Sigmoid colon (tissue), 7 donors: Measurements from ENCODE around the gene CBFA2T2. TPM values are rescaled to one million over a fixed set of nuclear protein-coding genes. Genes with fewer than 3 reads are reported as not detected.
"Not testable (repeated sequence)": the region's sequence is repeated elsewhere in the genome, so short reads cannot be mapped to it uniquely, and the experiment has no call there.

Experiments
- DNase-seq: peaks from one replicate; pipeline ENCODE4 v3.0.0-alpha.2; 2019
- H3K27ac ChIP-seq, 4 donors: fragments of 200-600 bp; sonication (generic); one replicate each; pipeline ENCODE4 v1.5.1; 2016 to 2019; ENCODE audit warnings: mild to moderate bottlenecking in 1 of 4
- H3K27me3 ChIP-seq, 3 donors: fragments of 200-600 bp; sonication (generic); one replicate each; pipeline ENCODE4 v1.5.1; 2019; ENCODE audit warnings: mild to moderate bottlenecking in 1 of 3
- H3K36me3 ChIP-seq, 4 donors: fragments of 200-600 bp; sonication (generic); one replicate each; pipeline ENCODE4 v1.5.1; 2016 to 2019
- H3K4me1 ChIP-seq, 4 donors: fragments of 200-600 bp; sonication (generic); one replicate each; pipeline ENCODE4 v1.5.1; 2017 to 2019
- H3K4me3 ChIP-seq, 4 donors: fragments of 200-600 bp; sonication (generic); one replicate each; pipeline ENCODE4 v1.5.1; 2017 to 2019; ENCODE audit warnings: mild to moderate bottlenecking in 2 of 4, moderate library complexity in 1 of 4
- H3K9me3 ChIP-seq, 4 donors: fragments of 200-600 bp in 3 of 4; sonication (generic) in 3 of 4; one replicate each; pipeline versions ENCODE4 v1.5.1 to v1.6.1; 2013 to 2019
- CTCF ChIP-seq, 4 experiments: fragments of 450-650 bp in 3 of 4; fragments of 200-600 bp in 1 of 4; IDR thresholded peaks; one replicate each; pipeline ENCODE4 v1.5.1; 2016 to 2019; ENCODE audit warnings: antibody characterized with exemption in 4 of 4, mild to moderate bottlenecking in 3 of 4, moderate library complexity in 2 of 4
- EP300 ChIP-seq, 4 donors: sonication (generic); formaldehyde crosslinking; IDR thresholded peaks; one replicate each; pipeline ENCODE4 v1.6.1; 2017; ENCODE audit warnings: antibody characterized with exemption in 4 of 4
- POLR2A ChIP-seq, 2 donors: fragments of 450-650 bp; IDR thresholded peaks; one replicate each; pipeline ENCODE4 v1.6.1; 2016; ENCODE audit warnings: antibody characterized with exemption in 2 of 2, mild to moderate bottlenecking in 2 of 2, moderate library complexity in 2 of 2
- POLR2AphosphoS5 ChIP-seq, 4 donors: sonication (generic); formaldehyde crosslinking; IDR thresholded peaks; one replicate each; pipeline ENCODE4 v1.6.1; 2017; ENCODE audit warnings: antibody characterized with exemption in 4 of 4
- WGBS, 2 donors: extraction: QIAGEN DNeasy Blood & Tissue Kit; methylation state at CpG; one replicate each; pipeline ENCODE4 v1.1.7; 2013; 5-methylcytosine and 5-hydroxymethylcytosine counted together
- intact Hi-C: fragments of 100-400 bp; cut with DNase I; formaldehyde crosslinking; loops from one replicate; pipeline ENCODE4 v1.15.1; 2023
- polyA plus RNA-seq, 3 donors: library from polyadenylated mRNA; stranded (reverse); fragments of 200-250 nt; gene quantifications; one replicate each; pipeline ENCODE4 v1.2.3, GENCODE V29; 2013
- total RNA-seq, 4 donors: library from RNA; depleted of rRNA; stranded (reverse); fragments of >200 nt; gene quantifications; one replicate each; pipeline ENCODE4 v1.1.0, GENCODE V29; 2016
- donor health status: healthy with polysubstance abuse.
- donor health status: Bipolar disorder and iron deficiency.
- donor health status: healthy.

The CBFA2T2 gene
- total and polyA plus RNA-seq, 7 donors: 5.4 to 26.0 (median 17.1) TPM

GRCh38 chr20:33506576-33506975 is 16.7 kb downstream of the CBFA2T2 start:
- no peak for DNase-seq
- intact Hi-C loops: no loop called here

GRCh38 chr20:33507461-33507860 is 17.6 kb downstream of the CBFA2T2 start:
- intact Hi-C loops: no loop called here
- no peak overlapping the region for H3K27ac ChIP-seq
- no peaks in the 10 kb centered on the region for H3K9me3 ChIP-seq
- H3K4me1 ChIP-seq: peaks cover 0 to 24% (median 2%) of the 10 kb centered on the region in 4 donors
- DNase-seq: no peak
- H3K27me3 ChIP-seq: no peaks in the 10 kb centered on the region
- H3K36me3 ChIP-seq: no peaks in the 10 kb centered on the region
- no peak for TF ChIP-seq EP300 (IDR thresholded peaks at IDR 0.05)
- no peak for TF ChIP-seq POLR2A (IDR thresholded peaks at IDR 0.05)
- TF ChIP-seq POLR2AphosphoS5 (IDR thresholded peaks at IDR 0.05): no peak
- TF ChIP-seq CTCF (IDR thresholded peaks at IDR 0.05): no peak
- 47 to 61% methylated on average over 3 of the region's 3 CpGs for WGBS, 2 donors
- H3K4me3 ChIP-seq: no peak overlapping the region

More at GRCh38 chr20:33506576-33506975, 16.7 kb downstream of the CBFA2T2 start:
- no peaks in the 10 kb centered on the region for H3K9me3 ChIP-seq
- H3K4me1 ChIP-seq: peaks cover 0 to 25% (median 2%) of the 10 kb centered on the region in 4 donors
- H3K27ac ChIP-seq: no peak overlapping the region
- no peak overlapping the region for H3K4me3 ChIP-seq
- 82 to 89% methylated on average over 2 of the region's 2 CpGs for WGBS, 2 donors
- no peaks in the 10 kb centered on the region for H3K27me3 ChIP-seq
- TF ChIP-seq EP300 (IDR thresholded peaks at IDR 0.05) (no peak), POLR2AphosphoS5 (IDR thresholded peaks at IDR 0.05) (no peak), POLR2A (IDR thresholded peaks at IDR 0.05) (no peak), CTCF (IDR thresholded peaks at IDR 0.05) (no peak)
- no peaks in the 10 kb centered on the region for H3K36me3 ChIP-seq

GRCh38 chr20:33508015-33508414 is 18.1 kb downstream of the CBFA2T2 start:
- H3K27me3 ChIP-seq, DNase-seq, H3K36me3 ChIP-seq, H3K4me3 ChIP-seq, H3K27ac ChIP-seq, intact Hi-C loops, H3K9me3 ChIP-seq: not testable (repeated sequence)
- 88 to 96% methylated on average over 7 of the region's 7 CpGs for WGBS, 2 donors
- H3K4me1 ChIP-seq: peaks cover 0 to 28% (median 4%) of the 10 kb centered on the region in 4 donors

- H3K27ac ChIP-seq, H3K36me3 ChIP-seq, H3K4me3 ChIP-seq, H3K9me3 ChIP-seq, DNase-seq, intact Hi-C loops, H3K27me3 ChIP-seq: not testable (repeated sequence)
- peaks cover 0 to 32% (median 6%) of the 10 kb centered on the region in 4 donors for H3K4me1 ChIP-seq
- 96 to 98% methylated on average over 3 of the region's 3 CpGs for WGBS, 2 donors
Observed at GRCh38 chr20:33509057-33509456, 19.2 kb downstream of the CBFA2T2 start.

- H3K27ac ChIP-seq, H3K4me3 ChIP-seq, intact Hi-C loops, DNase-seq, H3K27me3 ChIP-seq, H3K9me3 ChIP-seq, H3K36me3 ChIP-seq: not testable (repeated sequence)
- peaks cover 0 to 37% (median 11%) of the 10 kb centered on the region in 4 donors for H3K4me1 ChIP-seq
- WGBS, 2 donors: 91 to 96% methylated on average over 13 of the region's 13 CpGs
Observed at GRCh38 chr20:33511876-33512275, 22.0 kb downstream of the CBFA2T2 start.

GRCh38 chr20:33515569-33516216 is 25.8 kb downstream of the CBFA2T2 start:
- DNase-seq: no peak
- TF ChIP-seq EP300 (IDR thresholded peaks at IDR 0.05): no peak
- Histone ChIP-seq H3K36me3 (no peaks in the 10 kb centered on the region), H3K4me3 (no peak overlapping the region), H3K27ac (no peak overlapping the region), H3K27me3 (no peaks in the 10 kb centered on the region), H3K4me1 (peaks cover 0 to 36% (median 21%) of the 10 kb centered on the region in 4 donors), H3K9me3 (no peaks in the 10 kb centered on the region)
- intact Hi-C loops: no loop called here
- 80 to 90% methylated on average over 11 of the region's 11 CpGs for WGBS, 2 donors

- no peak for TF ChIP-seq POLR2A (IDR thresholded peaks at IDR 0.05)
- TF ChIP-seq POLR2AphosphoS5 (IDR thresholded peaks at IDR 0.05): no peak
- no peak for TF ChIP-seq CTCF (IDR thresholded peaks at IDR 0.05)
- no peak for TF ChIP-seq EP300 (IDR thresholded peaks at IDR 0.05)
- Histone ChIP-seq H3K9me3 (no peaks in the 10 kb centered on the region), H3K4me1 (peaks cover 0 to 30% (median 21%) of the 10 kb centered on the region in 4 donors), H3K4me3 (no peak overlapping the region), H3K27ac (peak overlapping the region in 2 of 4 donors; percentile 32 to 42), H3K27me3 (no peaks in the 10 kb centered on the region), H3K36me3 (no peaks in the 10 kb centered on the region)
- no peak for DNase-seq
- intact Hi-C loops: no loop called here
- WGBS, 2 donors: 18 to 54% methylated on average over 1 of the region's 1 CpG
Observed at GRCh38 chr20:33516882-33517281, 27.0 kb downstream of the CBFA2T2 start.
